NCI-H2227 treated with DMSO at 0.1 percent for 48 hours (cell line): Measurements from ENCODE around the gene PDXP.
A peak's percentile ranks its signal among the peaks of the same experiment; 100 is the strongest.
"Not testable (repeated sequence)": the region's sequence is repeated elsewhere in the genome, so short reads cannot be mapped to it uniquely, and the experiment has no call there.

Source experiments
- DNase-seq: peaks from one replicate; lab custom pipeline; 2025; lab: John Stamatoyannopoulos, UW

PDXP gene

GRCh38 chr22:37647317-37647716 lies 11.2 kb upstream of the PDXP start:
- no peak for DNase-seq

GRCh38 chr22:37647928-37648327 lies 10.6 kb upstream of the PDXP start:
- no peak for DNase-seq

- DNase-seq = no peak
Observed at GRCh38 chr22:37650463-37651136, 7.9 kb upstream of the PDXP start.

GRCh38 chr22:37654563-37655251 lies 3.8 kb upstream of the PDXP start:
- no peak for DNase-seq

GRCh38 chr22:37655252-37655563 lies 3.3 kb upstream of the PDXP start:
- no peak for DNase-seq

GRCh38 chr22:37656583-37656982 lies 1.9 kb upstream of the PDXP start:
- DNase-seq = not testable (repeated sequence)

- DNase-seq = no peak
Observed at GRCh38 chr22:37657590-37658132, 862 bp upstream of the PDXP start.

GRCh38 chr22:37659066-37659896 lies 758 bp downstream of the PDXP start:
- no peak for DNase-seq

GRCh38 chr22:37659897-37660708 lies 1.6 kb downstream of the PDXP start:
- DNase-seq = no peak

GRCh38 chr22:37660709-37661045 lies 2.2 kb downstream of the PDXP start:
- DNase-seq = no peak

- DNase-seq = peak; percentile 56
Observed at GRCh38 chr22:37661160-37661924, 2.8 kb downstream of the PDXP start.

- DNase-seq = no peak
Observed at GRCh38 chr22:37662039-37662438, 3.5 kb downstream of the PDXP start.

GRCh38 chr22:37663521-37664140 lies 5.1 kb downstream of the PDXP start:
- DNase-seq = no peak

- DNase-seq = no peak
Observed at GRCh38 chr22:37664249-37665101, 6.0 kb downstream of the PDXP start.

GRCh38 chr22:37665487-37665886 lies 7.0 kb downstream of the PDXP start:
- no peak for DNase-seq

GRCh38 chr22:37669586-37669985 lies 11.1 kb downstream of the PDXP start:
- DNase-seq = no peak

GRCh38 chr22:37672206-37672919 lies 13.8 kb downstream of the PDXP start:
- no peak for DNase-seq

GRCh38 chr22:37672920-37673455 lies 14.5 kb downstream of the PDXP start:
- no peak for DNase-seq

GRCh38 chr22:37674248-37674647 lies 15.7 kb downstream of the PDXP start:
- DNase-seq = no peak
